ENCODE results near the gene TMEM117. TPM values are rescaled to one million over a fixed set of nuclear protein-coding genes. Genes with fewer than 3 reads are reported as not detected.

Gene TMEM117
- total and polyA plus RNA-seq, 2 donors (not counting 1 experiment from before 2014, with no cell fraction given) = 2.0 to 10.4 TPM

DNA sequence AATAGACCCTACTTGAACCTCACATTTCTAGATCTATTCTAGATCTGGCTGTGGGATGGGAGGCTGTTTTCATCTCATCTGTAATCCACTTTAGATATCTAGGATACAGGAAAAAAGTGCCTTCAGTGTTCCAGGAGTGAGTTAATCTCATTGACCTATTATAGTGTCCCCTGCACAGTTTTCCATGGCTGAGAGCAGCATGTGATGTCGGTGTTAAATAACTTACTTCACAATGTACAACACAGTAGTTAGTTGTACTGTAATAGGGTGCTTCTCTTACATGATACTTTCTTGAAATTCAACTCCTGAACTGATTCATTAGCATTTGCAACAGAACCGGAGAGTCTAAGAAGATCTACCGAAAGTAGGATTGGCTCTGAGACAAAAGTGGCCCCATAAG is 62.6 kb downstream of the TMEM117 start:
- H3K9ac ChIP-seq (ENCODE audit: low read length) = no peak overlapping the region
- CTCF ChIA-PET = no interaction called here
- POLR2A ChIA-PET = no interaction called here
- H4K20me1 ChIP-seq (ENCODE audit: control insufficient read depth, insufficient read depth, low read length, poor library complexity, severe bottlenecking) = no peaks in the 10 kb centered on the region
- H3K4me1 ChIP-seq (ENCODE audit: control insufficient read depth in 2 of 2, insufficient read depth in 2 of 2, low read length in 2 of 2) = no peaks in the 10 kb centered on the region
- H3K79me2 ChIP-seq (ENCODE audit: control insufficient read depth, insufficient read depth, low read length) = no peaks in the 10 kb centered on the region
- no peaks in the 10 kb centered on the region for H3K27me3 Mint-ChIP-seq
- H3K4me3 Mint-ChIP-seq = no peak overlapping the region
- DNase-seq = no peak
- no peak overlapping the region for H3K4me2 ChIP-seq (replicated peaks; ENCODE audit: low read depth, low read length, poor library complexity, severe bottlenecking)
- no peak overlapping the region for H3K27ac Mint-ChIP-seq
- intact Hi-C loops (cut with micrococcal nuclease) = no loop called here
- no peaks in the 10 kb centered on the region for H3K27me3 ChIP-seq (replicated peaks in 1 of 4; ENCODE audit: control extremely low read depth in 1 of 4, control insufficient read depth in 3 of 4, insufficient read depth in 4 of 4, low read length in 3 of 4)
- no peaks in the 10 kb centered on the region for H3K9me3 Mint-ChIP-seq (ENCODE audit: insufficient read depth)
- 93% methylated on average over 2 of the region's 3 CpGs for WGBS (ENCODE audit: insufficient coverage)
- H3K9me3 ChIP-seq (ENCODE audit: control extremely low read depth in 1 of 3, control insufficient read depth in 2 of 3, insufficient read depth in 1 of 3, low read length in 2 of 3) = no peaks in the 10 kb centered on the region
- H2AFZ ChIP-seq (ENCODE audit: insufficient read depth, low read depth, low read length, poor library complexity, severe bottlenecking) = no peak overlapping the region
- no peak overlapping the region for H3K4me3 ChIP-seq (ENCODE audit: control extremely low read depth in 1 of 5, extremely low read depth in 1 of 5, insufficient read depth in 1 of 5, low read depth in 2 of 5, low read length in 4 of 5)
- H3K36me3 ChIP-seq (replicated peaks in 1 of 2; ENCODE audit: control extremely low read depth in 1 of 2, control insufficient read depth in 1 of 2, extremely low read depth in 1 of 2, insufficient read depth in 2 of 2, low read length in 1 of 2) = peaks cover 0 to 2% of the 10 kb centered on the region in 2 experiments
- H3K4me1 Mint-ChIP-seq = no peaks in the 10 kb centered on the region
- ATAC-seq (ENCODE audit: low read depth) = no peak
- TF ChIP-seq, protein P1, sequence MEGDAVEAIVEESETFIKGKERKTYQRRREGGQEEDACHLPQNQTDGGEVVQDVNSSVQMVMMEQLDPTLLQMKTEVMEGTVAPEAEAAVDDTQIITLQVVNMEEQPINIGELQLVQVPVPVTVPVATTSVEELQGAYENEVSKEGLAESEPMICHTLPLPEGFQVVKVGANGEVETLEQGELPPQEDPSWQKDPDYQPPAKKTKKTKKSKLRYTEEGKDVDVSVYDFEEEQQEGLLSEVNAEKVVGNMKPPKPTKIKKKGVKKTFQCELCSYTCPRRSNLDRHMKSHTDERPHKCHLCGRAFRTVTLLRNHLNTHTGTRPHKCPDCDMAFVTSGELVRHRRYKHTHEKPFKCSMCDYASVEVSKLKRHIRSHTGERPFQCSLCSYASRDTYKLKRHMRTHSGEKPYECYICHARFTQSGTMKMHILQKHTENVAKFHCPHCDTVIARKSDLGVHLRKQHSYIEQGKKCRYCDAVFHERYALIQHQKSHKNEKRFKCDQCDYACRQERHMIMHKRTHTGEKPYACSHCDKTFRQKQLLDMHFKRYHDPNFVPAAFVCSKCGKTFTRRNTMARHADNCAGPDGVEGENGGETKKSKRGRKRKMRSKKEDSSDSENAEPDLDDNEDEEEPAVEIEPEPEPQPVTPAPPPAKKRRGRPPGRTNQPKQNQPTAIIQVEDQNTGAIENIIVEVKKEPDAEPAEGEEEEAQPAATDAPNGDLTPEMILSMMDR (IDR thresholded peaks at IDR 0.05) = no peak
- TF ChIP-seq EZH2 (IDR thresholded peaks at IDR 0.05; ENCODE audit: borderline replicate concordance, insufficient read depth, low read depth, low read length, poor library complexity, severe bottlenecking) = no peak
- no peak overlapping the region for H3K27ac ChIP-seq (ENCODE audit: low read length in 2 of 2)

DNA sequence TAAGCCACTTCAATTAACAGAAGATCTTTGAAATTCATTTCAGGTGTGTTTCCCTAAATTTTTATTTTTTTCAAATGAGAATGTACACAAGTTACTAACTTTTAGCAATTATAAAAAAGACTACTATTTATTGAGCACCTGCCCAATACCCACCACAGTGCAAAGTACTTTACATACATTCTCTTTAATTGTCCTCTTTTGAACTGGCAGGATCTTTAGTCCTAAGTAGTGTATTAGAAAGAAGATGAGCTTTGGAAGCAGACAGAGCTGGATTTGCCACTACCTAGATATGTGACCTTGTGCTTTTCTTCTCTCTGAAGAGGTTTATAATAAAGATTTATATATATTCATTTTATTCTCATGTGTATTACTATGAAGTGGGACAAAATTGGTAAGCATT is 63.7 kb downstream of the TMEM117 start:
- Histone ChIP-seq H3K4me3 (ENCODE audit: control extremely low read depth in 1 of 5, extremely low read depth in 1 of 5, insufficient read depth in 1 of 5, low read depth in 2 of 5, low read length in 4 of 5) (no peak overlapping the region), H3K4me2 (replicated peaks; ENCODE audit: low read depth, low read length, poor library complexity, severe bottlenecking) (no peak overlapping the region), H2AFZ (ENCODE audit: insufficient read depth, low read depth, low read length, poor library complexity, severe bottlenecking) (no peak overlapping the region), H3K9me3 (ENCODE audit: control extremely low read depth in 1 of 3, control insufficient read depth in 2 of 3, insufficient read depth in 1 of 3, low read length in 2 of 3) (no peaks in the 10 kb centered on the region), H3K36me3 (replicated peaks in 1 of 2; ENCODE audit: control extremely low read depth in 1 of 2, control insufficient read depth in 1 of 2, extremely low read depth in 1 of 2, insufficient read depth in 2 of 2, low read length in 1 of 2) (peaks cover 0 to 2% of the 10 kb centered on the region in 2 experiments), H3K27ac (ENCODE audit: low read length in 2 of 2) (no peak overlapping the region), H3K79me2 (ENCODE audit: control insufficient read depth, insufficient read depth, low read length) (no peaks in the 10 kb centered on the region), H4K20me1 (ENCODE audit: control insufficient read depth, insufficient read depth, low read length, poor library complexity, severe bottlenecking) (no peaks in the 10 kb centered on the region), H3K4me1 (ENCODE audit: control insufficient read depth in 2 of 2, insufficient read depth in 2 of 2, low read length in 2 of 2) (no peaks in the 10 kb centered on the region), H3K27me3 (replicated peaks in 1 of 4; ENCODE audit: control extremely low read depth in 1 of 4, control insufficient read depth in 3 of 4, insufficient read depth in 4 of 4, low read length in 3 of 4) (no peaks in the 10 kb centered on the region), H3K9ac (ENCODE audit: low read length) (no peak overlapping the region)
- CTCF ChIA-PET = no interaction called here
- Mint-ChIP-seq H3K27ac (no peak overlapping the region), H3K4me3 (no peak overlapping the region), H3K9me3 (ENCODE audit: insufficient read depth) (no peaks in the 10 kb centered on the region), H3K27me3 (no peaks in the 10 kb centered on the region), H3K4me1 (no peaks in the 10 kb centered on the region)
- POLR2A ChIA-PET = no interaction called here
- intact Hi-C loops (cut with micrococcal nuclease) = no loop called here
- TF ChIP-seq EZH2 (IDR thresholded peaks at IDR 0.05; ENCODE audit: borderline replicate concordance, insufficient read depth, low read depth, low read length, poor library complexity, severe bottlenecking) = no peak
- TF ChIP-seq, protein P1 (IDR thresholded peaks at IDR 0.05) = no peak
- DNase-seq (no peak), ATAC-seq (ENCODE audit: low read depth) (no peak)

Measured in B cell (primary cell).